Endothelial cell (in vitro differentiated cells): Measurements from ENCODE around the gene DST. TPM values are rescaled to one million over a fixed set of nuclear protein-coding genes. Genes with fewer than 3 reads are reported as not detected.

ENCODE experiments used
- DNase-seq: peaks from one replicate; pipeline ENCODE4 v3.0.0; 2021; ENCODE audit warnings: low spot score
- H3K27ac Mint-ChIP-seq: one replicate; pipeline ENCODE4 v1.8.0; 2021; ENCODE audit warnings: mixed read lengths, inconsistent platforms; ENCODE audit not compliant: unreplicated experiment
- H3K27me3 Mint-ChIP-seq: one replicate; pipeline ENCODE4 v1.8.0; 2021; ENCODE audit warnings: mild to moderate bottlenecking, moderate library complexity, mixed read lengths, inconsistent platforms; ENCODE audit not compliant: unreplicated experiment
- H3K36me3 Mint-ChIP-seq: one replicate; pipeline ENCODE4 v1.8.0; 2021; ENCODE audit warnings: mild to moderate bottlenecking, low read depth, mixed read lengths, inconsistent platforms; ENCODE audit not compliant: unreplicated experiment
- H3K4me1 Mint-ChIP-seq: one replicate; pipeline ENCODE4 v1.8.0; 2021; ENCODE audit warnings: mild to moderate bottlenecking, mixed read lengths, inconsistent platforms; ENCODE audit not compliant: unreplicated experiment
- H3K4me3 Mint-ChIP-seq: one replicate; pipeline ENCODE4 v1.8.0; 2021; ENCODE audit warnings: mild to moderate bottlenecking, mixed read lengths, inconsistent platforms; ENCODE audit not compliant: unreplicated experiment
- H3K9me3 Mint-ChIP-seq: one replicate; pipeline ENCODE4 v1.8.0; 2021; ENCODE audit warnings: mixed read lengths, inconsistent platforms; ENCODE audit not compliant: unreplicated experiment
- CTCF ChIP-seq: fragments of 200-600 bp; sonication (generic); IDR thresholded peaks from one replicate; pipeline ENCODE4 v1.5.0; 2021; ENCODE audit warnings: antibody characterized with exemption; ENCODE audit not compliant: unreplicated experiment
- total RNA-seq: library from RNA; stranded (reverse); fragmentation: NEBNext Ultra II Directional; extraction: Animal tissue kit (Norgen Biotek cat#: 25700); gene quantifications from one replicate; pipeline ENCODE4 v1.2.1, GENCODE V29; 2021; ENCODE audit not compliant: unreplicated experiment

DST gene
- total RNA-seq, 1 donor from 2014 or later: 284 TPM

- Mint-ChIP-seq H3K4me1 (peaks cover 7% of the 10 kb centered on the region), H3K27ac (no peak overlapping the region), H3K9me3 (no peaks in the 10 kb centered on the region), H3K27me3 (peaks cover 2% of the 10 kb centered on the region), H3K4me3 (no peak overlapping the region), H3K36me3 (no peaks in the 10 kb centered on the region)
- no peak for TF ChIP-seq CTCF
- peak; percentile 78 for DNase-seq
These were observed 100.0 kb downstream of the DST start for GRCh38 chr6:56542364-56543331.

GRCh38 chr6:56541741-56542360 lies 100.8 kb downstream of the DST start:
- Mint-ChIP-seq H3K27me3 (peaks cover 2% of the 10 kb centered on the region), H3K27ac (no peak overlapping the region), H3K9me3 (no peaks in the 10 kb centered on the region), H3K4me1 (peaks cover 7% of the 10 kb centered on the region), H3K4me3 (no peak overlapping the region), H3K36me3 (no peaks in the 10 kb centered on the region)
- DNase-seq: no peak
- no peak for TF ChIP-seq CTCF

DNA sequence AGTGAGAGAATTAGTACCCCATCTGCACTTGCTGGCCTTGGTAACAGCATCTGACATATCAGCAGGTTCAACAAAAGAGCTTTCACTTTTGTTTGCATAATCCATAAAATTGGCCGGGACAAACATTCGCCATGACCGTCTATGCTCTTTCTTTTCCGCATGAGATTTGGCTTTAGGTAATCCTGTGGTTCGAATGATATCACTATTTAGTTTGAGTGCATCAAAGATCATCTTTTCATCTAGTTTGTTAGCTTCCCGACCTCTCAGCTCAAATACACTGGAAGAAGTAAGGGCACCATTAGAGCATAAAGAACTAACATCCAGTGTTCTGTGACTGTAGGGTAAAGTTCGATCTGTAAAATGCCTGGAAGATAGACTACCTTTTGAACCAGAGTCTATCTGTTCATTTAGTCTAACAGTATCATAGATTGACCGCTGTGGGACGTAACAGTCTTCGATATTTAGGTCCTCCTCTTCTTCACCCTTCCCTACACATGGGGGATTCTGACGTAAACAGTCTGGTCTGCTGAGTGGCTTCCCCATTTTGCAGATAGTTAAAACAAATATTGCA lies 101.6 kb downstream of the DST start:
- no peak for TF ChIP-seq CTCF
- DNase-seq: no peak
- Mint-ChIP-seq H3K4me1 (peaks cover 7% of the 10 kb centered on the region), H3K36me3 (no peaks in the 10 kb centered on the region), H3K4me3 (no peak overlapping the region), H3K27me3 (peaks cover 2% of the 10 kb centered on the region), H3K27ac (no peak overlapping the region), H3K9me3 (no peaks in the 10 kb centered on the region)

GRCh38 chr6:56540232-56541029 lies 102.3 kb downstream of the DST start:
- no peak for DNase-seq
- no peak overlapping the region for H3K27ac Mint-ChIP-seq
- no peaks in the 10 kb centered on the region for H3K9me3 Mint-ChIP-seq
- no peak for TF ChIP-seq CTCF
- H3K4me3 Mint-ChIP-seq: no peak overlapping the region
- H3K27me3 Mint-ChIP-seq: peaks cover 2% of the 10 kb centered on the region
- H3K4me1 Mint-ChIP-seq: peaks cover 7% of the 10 kb centered on the region
- no peaks in the 10 kb centered on the region for H3K36me3 Mint-ChIP-seq
